ENCODE measurements around the gene TRAPPC6A.

DNA sequence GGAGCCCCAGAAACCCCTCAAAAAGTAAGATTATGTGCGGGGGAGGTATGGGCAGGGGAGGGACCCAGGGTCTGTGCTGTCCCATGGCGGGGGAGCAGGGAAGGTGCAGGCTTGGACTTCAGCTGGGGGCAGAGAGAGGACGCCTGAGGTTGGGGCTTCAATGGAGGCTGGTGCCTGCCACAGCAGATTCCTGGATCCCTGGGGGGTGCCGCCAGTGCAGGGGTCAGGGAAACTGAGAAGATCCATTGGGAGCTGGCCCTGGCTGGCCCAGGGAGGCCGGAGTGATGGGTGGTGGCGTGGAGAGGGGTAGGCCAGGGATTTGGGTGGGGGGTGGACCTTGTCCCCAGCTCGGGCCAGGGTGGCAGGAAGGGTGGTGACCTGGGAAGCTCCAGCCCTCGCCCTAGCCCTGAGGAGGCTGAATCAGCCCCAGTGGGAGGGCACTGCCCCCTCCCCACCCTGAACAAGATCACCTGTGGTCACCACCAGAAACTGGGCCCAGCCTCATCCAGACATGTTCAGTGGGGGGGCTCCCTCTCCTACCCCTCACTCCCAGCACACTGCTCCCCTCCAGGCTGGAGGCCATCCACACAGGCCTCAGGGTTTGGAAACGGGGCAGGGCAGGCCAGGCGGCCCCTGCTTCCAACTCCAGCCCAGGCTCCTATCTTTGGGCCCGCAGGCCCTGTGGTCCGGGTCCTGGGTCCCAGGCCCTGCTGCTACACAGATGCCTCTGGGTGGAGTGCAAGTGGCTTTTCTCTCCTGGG, 18.6 kb downstream of the TRAPPC6A start:
- TF ChIP-seq CTCF (IDR thresholded peaks at IDR 0.05; ENCODE audit: low read depth, low read length, poor library complexity, severe bottlenecking) (no peak), EZH2phosphoT487 (IDR thresholded peaks at IDR 0.05; ENCODE audit: borderline replicate concordance, low read length) (no peak)
